Measurements from ENCODE around the gene OBP2B.
"Not testable (repeated sequence)": the region's sequence is repeated elsewhere in the genome, so short reads cannot be mapped to it uniquely, and the experiment has no call there.

The OBP2B gene

GRCh38 chr9:133238272-133238850 is 29.3 kb upstream of the OBP2B start:
- no peak for DNase-seq (ENCODE audit: low spot score)

- DNase-seq (ENCODE audit: low spot score), result no peak
Observed at GRCh38 chr9:133237035-133237731, 28.1 kb upstream of the OBP2B start.

GRCh38 chr9:133236291-133237034 is 27.4 kb upstream of the OBP2B start:
- not testable (repeated sequence) for DNase-seq (ENCODE audit: low spot score)

GRCh38 chr9:133235549-133236222 is 26.6 kb upstream of the OBP2B start:
- DNase-seq (ENCODE audit: low spot score), result no peak

GRCh38 chr9:133234577-133235322 is 25.7 kb upstream of the OBP2B start:
- DNase-seq (ENCODE audit: low spot score), result no peak

GRCh38 chr9:133233681-133234432 is 24.8 kb upstream of the OBP2B start:
- no peak for DNase-seq (ENCODE audit: low spot score)

GRCh38 chr9:133231934-133232568 is 23.0 kb upstream of the OBP2B start:
- not testable (repeated sequence) for DNase-seq (ENCODE audit: low spot score)

- not testable (repeated sequence) for DNase-seq (ENCODE audit: low spot score)
Observed at GRCh38 chr9:133230514-133230913, 21.5 kb upstream of the OBP2B start.

- no peak for DNase-seq (ENCODE audit: low spot score)
Observed at GRCh38 chr9:133230093-133230492, 21.0 kb upstream of the OBP2B start.

GRCh38 chr9:133228474-133229193 is 19.6 kb upstream of the OBP2B start:
- DNase-seq (ENCODE audit: low spot score), result not testable (repeated sequence)

- not testable (repeated sequence) for DNase-seq (ENCODE audit: low spot score)
Observed at GRCh38 chr9:133227996-133228395, 18.9 kb upstream of the OBP2B start.

- DNase-seq (ENCODE audit: low spot score), result no peak
Observed at GRCh38 chr9:133227242-133227860, 18.3 kb upstream of the OBP2B start.

GRCh38 chr9:133226219-133227171 is 17.4 kb upstream of the OBP2B start:
- no peak for DNase-seq (ENCODE audit: low spot score)

GRCh38 chr9:133225171-133226011 is 16.3 kb upstream of the OBP2B start:
- DNase-seq (ENCODE audit: low spot score), result no peak

GRCh38 chr9:133224762-133225161 is 15.7 kb upstream of the OBP2B start:
- no peak for DNase-seq (ENCODE audit: low spot score)

- not testable (repeated sequence) for DNase-seq (ENCODE audit: low spot score)
Observed at GRCh38 chr9:133223159-133223756, 14.2 kb upstream of the OBP2B start.

- DNase-seq (ENCODE audit: low spot score), result not testable (repeated sequence)
Observed at GRCh38 chr9:133221994-133222393, 12.9 kb upstream of the OBP2B start.
